Transverse colon (tissue), 4 donors: Measurements from ENCODE around the gene SDK2. TPM values are rescaled to one million over a fixed set of nuclear protein-coding genes. Genes with fewer than 3 reads are reported as not detected.

Source experiments
- DNase-seq: peaks from one replicate; pipeline ENCODE4 v3.0.0-alpha.2; 2019
- H3K27ac ChIP-seq, 4 donors: fragments of 200-600 bp; sonication (generic); 2 replicates each; pipeline ENCODE4 v1.5.1; 2016 to 2018; ENCODE audit warnings: inconsistent platforms in 4 of 4
- H3K27me3 ChIP-seq: fragments of 200-600 bp; sonication (generic); 2 replicates; pipeline ENCODE4 v1.5.1; 2017; ENCODE audit warnings: inconsistent platforms
- H3K36me3 ChIP-seq, 4 donors: fragments of 200-600 bp; sonication (generic); 2 replicates each; pipeline ENCODE4 v1.5.1; 2017 to 2019; ENCODE audit warnings: inconsistent platforms in 4 of 4
- H3K4me1 ChIP-seq, 4 donors: fragments of 200-600 bp; sonication (generic); 2 replicates each; pipeline ENCODE4 v1.5.1; 2017 to 2020; ENCODE audit warnings: inconsistent platforms in 4 of 4
- H3K4me3 ChIP-seq, 4 donors: fragments of 200-600 bp; sonication (generic); 1 replicate in 1 of 4; 2 replicates in 3 of 4; pipeline versions ENCODE4 v1.5.1 to v1.6.1; 2017 to 2019; ENCODE audit warnings: inconsistent platforms in 4 of 4
- H3K9me3 ChIP-seq, 2 donors: fragments of 200-600 bp; sonication (generic); 2 replicates each; pipeline ENCODE4 v1.5.1; 2017 to 2019; ENCODE audit warnings: inconsistent platforms in 2 of 2
- EP300 ChIP-seq: sonication (generic); formaldehyde crosslinking; IDR thresholded peaks from one replicate; pipeline ENCODE4 v1.6.1; 2017; ENCODE audit warnings: antibody characterized with exemption, low read depth
- POLR2A ChIP-seq: fragments of 450-650 bp; IDR thresholded peaks from one replicate; pipeline ENCODE4 v1.6.1; 2016; ENCODE audit warnings: antibody characterized with exemption, mild to moderate bottlenecking, moderate library complexity
- POLR2AphosphoS5 ChIP-seq, 3 donors: sonication (generic); formaldehyde crosslinking; IDR thresholded peaks; one replicate each; pipeline ENCODE4 v1.6.1; 2016; ENCODE audit warnings: antibody characterized with exemption in 3 of 3
- WGBS, 2 donors: methylation state at CpG; one replicate each; pipeline ENCODE4 v1.1.5; 2018; ENCODE audit warnings: low coverage in 1 of 2; 5-methylcytosine and 5-hydroxymethylcytosine counted together
- in situ Hi-C, 4 donors: fragments of 200-750 bp; cut with MboI; loops; one replicate each; pipeline versions ENCODE4 v1.15.0 to v1.15.1; 2017; ENCODE audit warnings: low sequenced_read_pairs in 3 of 4, low pct_ligation_motif_present in 1 of 4, low pct_unique_long_range_greater_than_20kb in 1 of 4
- intact Hi-C: fragments of 100-400 bp; cut with DNase I; formaldehyde crosslinking; loops from one replicate; pipeline ENCODE4 v1.15.1; 2023; ENCODE audit warnings: low total_unique reads
- total RNA-seq, 4 donors: library from RNA; depleted of rRNA; stranded (reverse); fragments of >200 nt; gene quantifications; one replicate each; pipeline ENCODE4 v1.1.0, GENCODE V29; 2016
- TF ChIP-seq, protein P1 (sequence below), 5 experiments: fragments of 200-600 bp in 3 of 5; fragments of 450-650 bp in 2 of 5; sonication (generic) in 3 of 5; IDR thresholded peaks; 1 replicate in 2 of 5; 2 replicates in 3 of 5; pipeline ENCODE4 v1.5.1; 2016 to 2017; ENCODE audit warnings: antibody characterized with exemption in 5 of 5, inconsistent platforms in 3 of 5, mild to moderate bottlenecking in 2 of 5, moderate library complexity in 1 of 5

SDK2 gene
- total RNA-seq, 4 donors from 2014 or later = 2.6 to 9.8 (median 3.4) TPM

DNA sequence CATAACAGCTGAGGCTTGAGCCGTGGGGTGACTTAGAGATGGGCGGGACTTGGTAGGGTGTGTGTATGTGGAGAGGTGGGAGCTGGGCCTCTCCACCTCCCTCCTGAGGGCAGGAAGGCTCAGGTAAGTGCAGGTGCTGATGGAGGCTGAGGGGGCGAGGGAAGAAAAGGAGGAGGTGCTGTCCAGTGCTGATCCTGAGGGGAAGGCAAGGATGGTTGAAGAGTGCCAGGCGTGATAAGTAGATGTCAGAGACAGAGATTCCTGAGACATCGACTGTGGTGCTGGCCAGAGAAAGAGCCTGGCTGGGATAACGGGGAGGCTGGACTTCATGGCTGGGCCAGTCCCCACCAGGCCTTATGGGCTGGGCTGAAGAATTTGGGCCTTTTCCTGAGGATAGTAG is 159.1 kb downstream of the SDK2 start:
- no peak overlapping the region for H3K27ac ChIP-seq
- 94% methylated on average over 6 of the region's 6 CpGs; no CpG with 5 or more reads in 1 of the 2 donors for WGBS, 2 donors
- intact Hi-C loops = loop anchor here (5.0 kb wide), 1 partner anchor 378 kb away; no protein-coding TSS in a partner anchor

DNA sequence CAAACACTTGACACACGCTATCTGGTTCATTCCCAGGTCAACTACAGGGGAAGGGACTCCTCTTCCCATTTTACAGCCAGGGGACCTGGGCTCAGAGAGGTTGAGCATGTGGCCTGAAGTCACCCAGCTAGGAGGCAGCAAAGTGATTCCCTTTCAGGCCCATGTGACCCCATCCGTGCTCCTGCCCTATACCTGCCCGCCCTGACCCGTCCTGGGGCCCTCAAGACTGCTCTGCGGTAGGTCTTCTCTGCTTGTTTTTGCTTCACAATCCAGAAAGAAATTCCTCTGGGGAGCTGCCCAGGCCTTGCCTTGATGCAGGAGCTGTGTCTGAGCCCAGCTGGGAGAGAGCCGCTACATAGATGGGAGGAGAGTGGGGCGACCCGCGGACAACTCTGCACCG is 161.4 kb downstream of the SDK2 start:
- no peak overlapping the region for H3K4me3 ChIP-seq
- TF ChIP-seq, protein P1, sequence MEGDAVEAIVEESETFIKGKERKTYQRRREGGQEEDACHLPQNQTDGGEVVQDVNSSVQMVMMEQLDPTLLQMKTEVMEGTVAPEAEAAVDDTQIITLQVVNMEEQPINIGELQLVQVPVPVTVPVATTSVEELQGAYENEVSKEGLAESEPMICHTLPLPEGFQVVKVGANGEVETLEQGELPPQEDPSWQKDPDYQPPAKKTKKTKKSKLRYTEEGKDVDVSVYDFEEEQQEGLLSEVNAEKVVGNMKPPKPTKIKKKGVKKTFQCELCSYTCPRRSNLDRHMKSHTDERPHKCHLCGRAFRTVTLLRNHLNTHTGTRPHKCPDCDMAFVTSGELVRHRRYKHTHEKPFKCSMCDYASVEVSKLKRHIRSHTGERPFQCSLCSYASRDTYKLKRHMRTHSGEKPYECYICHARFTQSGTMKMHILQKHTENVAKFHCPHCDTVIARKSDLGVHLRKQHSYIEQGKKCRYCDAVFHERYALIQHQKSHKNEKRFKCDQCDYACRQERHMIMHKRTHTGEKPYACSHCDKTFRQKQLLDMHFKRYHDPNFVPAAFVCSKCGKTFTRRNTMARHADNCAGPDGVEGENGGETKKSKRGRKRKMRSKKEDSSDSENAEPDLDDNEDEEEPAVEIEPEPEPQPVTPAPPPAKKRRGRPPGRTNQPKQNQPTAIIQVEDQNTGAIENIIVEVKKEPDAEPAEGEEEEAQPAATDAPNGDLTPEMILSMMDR (IDR thresholded peaks at IDR 0.05) = no peak

More for the DNA sequence above, 159.1 kb downstream of the SDK2 start:
- H3K4me1 ChIP-seq = no peaks in the 10 kb centered on the region
- in situ Hi-C loops = no loop called here
- H3K27me3 ChIP-seq = no peaks in the 10 kb centered on the region
- TF ChIP-seq, protein P1 (IDR thresholded peaks at IDR 0.05) = no peak
- TF ChIP-seq POLR2A (no peak), EP300 (no peak), POLR2AphosphoS5 (IDR thresholded peaks at IDR 0.05) (no peak)
- DNase-seq = no peak
- H3K36me3 ChIP-seq = no peaks in the 10 kb centered on the region
- no peaks in the 10 kb centered on the region for H3K9me3 ChIP-seq
- H3K4me3 ChIP-seq = no peak overlapping the region

DNA sequence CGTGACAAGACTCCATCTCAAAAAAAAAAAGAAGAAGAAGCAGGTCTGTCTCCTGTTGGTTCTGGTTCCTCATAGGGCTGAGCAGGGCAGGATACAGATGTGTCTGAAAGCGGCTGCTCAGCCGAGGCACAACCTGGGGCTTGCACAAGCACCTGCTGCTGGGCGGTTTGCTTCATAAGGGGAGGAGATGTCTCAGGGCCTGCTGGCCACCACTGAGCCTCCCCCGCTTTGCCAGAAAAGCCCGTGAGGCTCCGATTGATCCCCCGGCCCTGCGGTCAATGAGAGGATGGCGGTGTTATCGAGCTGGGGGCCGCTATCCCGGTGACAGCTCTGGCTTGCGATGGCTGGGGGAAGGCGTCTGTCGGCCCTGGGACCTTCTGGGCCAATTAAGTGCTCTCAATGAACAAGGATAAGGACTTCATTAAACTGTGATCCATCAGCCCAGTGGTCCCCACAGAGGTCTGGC is 162.0 kb downstream of the SDK2 start:
- H3K4me3 ChIP-seq = no peak overlapping the region
- in situ Hi-C loops (no loop called here), intact Hi-C loops (no loop called here)
- no peak overlapping the region for H3K27ac ChIP-seq
- no peak for DNase-seq
- H3K9me3 ChIP-seq = no peaks in the 10 kb centered on the region
- H3K27me3 ChIP-seq = no peaks in the 10 kb centered on the region
- H3K36me3 ChIP-seq = no peaks in the 10 kb centered on the region
- 74% methylated on average over 14 of the region's 16 CpGs; no CpG with 5 or more reads in 1 of the 2 donors for WGBS, 2 donors
- H3K4me1 ChIP-seq = no peaks in the 10 kb centered on the region
- no peak for TF ChIP-seq POLR2AphosphoS5 (IDR thresholded peaks at IDR 0.05)
- TF ChIP-seq POLR2A = no peak
- TF ChIP-seq, protein P1 (IDR thresholded peaks at IDR 0.05) = no peak
- TF ChIP-seq EP300 = no peak

More for the DNA sequence above, 161.4 kb downstream of the SDK2 start:
- WGBS, 2 donors = 88 to 100% methylated on average over 1 to 10 of the region's 10 CpGs
- Histone ChIP-seq H3K36me3 (no peaks in the 10 kb centered on the region), H3K9me3 (no peaks in the 10 kb centered on the region), H3K27me3 (no peaks in the 10 kb centered on the region), H3K4me1 (no peaks in the 10 kb centered on the region), H3K27ac (no peak overlapping the region)
- intact Hi-C loops (no loop called here), in situ Hi-C loops (no loop called here)
- DNase-seq = no peak

DNA sequence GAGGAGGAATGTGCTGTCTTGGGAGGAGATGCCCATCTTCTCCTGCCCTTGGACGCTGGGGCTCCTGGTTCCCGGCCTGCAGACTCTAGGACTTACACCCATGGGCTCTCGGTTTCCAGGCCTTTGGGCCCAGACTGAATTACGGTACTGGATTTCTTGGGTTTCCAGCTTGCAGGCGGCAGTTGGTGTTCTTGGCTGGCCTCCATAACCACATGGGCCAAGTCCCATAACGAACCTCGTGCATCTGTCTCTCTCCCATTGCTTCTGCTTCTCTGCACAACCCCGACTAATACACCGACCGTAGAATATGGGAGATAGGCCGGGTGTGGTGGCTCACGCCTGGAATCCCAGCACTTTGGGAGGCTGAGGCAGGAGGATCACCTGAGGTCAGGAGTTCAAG is 162.6 kb downstream of the SDK2 start:
- H3K4me3 ChIP-seq = no peak overlapping the region
- no peaks in the 10 kb centered on the region for H3K36me3 ChIP-seq
- intact Hi-C loops (no loop called here), in situ Hi-C loops (no loop called here)
- H3K27ac ChIP-seq = no peak overlapping the region
- no peaks in the 10 kb centered on the region for H3K4me1 ChIP-seq
- 79% methylated on average over 12 of the region's 12 CpGs; no CpG with 5 or more reads in 1 of the 2 donors for WGBS, 2 donors
- no peaks in the 10 kb centered on the region for H3K27me3 ChIP-seq
- no peak for TF ChIP-seq POLR2AphosphoS5 (IDR thresholded peaks at IDR 0.05)
- TF ChIP-seq POLR2A = no peak
- TF ChIP-seq, protein P1 (IDR thresholded peaks at IDR 0.05) = no peak
- no peak for TF ChIP-seq EP300
- DNase-seq = no peak
- no peaks in the 10 kb centered on the region for H3K9me3 ChIP-seq
